GM18520 (cell line): ENCODE measurements around the gene GFI1B.
"Not testable (repeated sequence)": the region's sequence is repeated elsewhere in the genome, so short reads cannot be mapped to it uniquely, and the experiment has no call there.

Experiments used
- ATAC-seq: cut with Tn5 transposase; IDR thresholded peaks from one replicate; pipeline ENCODE4 v1.9.1; 2021; ENCODE audit not compliant: unreplicated experiment

The GFI1B gene

DNA sequence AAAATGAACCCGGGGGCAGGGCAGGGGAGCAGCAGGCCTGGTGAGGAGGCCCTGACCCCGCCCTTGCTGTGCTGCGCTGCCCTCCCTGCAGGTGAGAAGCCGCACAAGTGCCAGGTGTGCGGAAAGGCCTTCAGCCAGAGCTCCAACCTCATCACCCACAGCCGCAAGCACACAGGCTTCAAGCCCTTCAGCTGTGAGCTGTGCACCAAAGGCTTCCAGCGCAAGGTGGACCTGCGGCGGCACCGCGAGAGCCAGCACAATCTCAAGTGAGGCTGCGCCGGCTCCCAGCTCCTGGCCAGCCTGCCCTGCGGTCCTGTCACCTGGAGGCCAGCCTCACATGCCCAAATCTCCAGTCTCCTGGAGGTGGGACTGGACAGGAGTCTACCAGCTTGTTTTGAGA is 12.3 kb downstream of the GFI1B start:
- no peak for ATAC-seq

DNA sequence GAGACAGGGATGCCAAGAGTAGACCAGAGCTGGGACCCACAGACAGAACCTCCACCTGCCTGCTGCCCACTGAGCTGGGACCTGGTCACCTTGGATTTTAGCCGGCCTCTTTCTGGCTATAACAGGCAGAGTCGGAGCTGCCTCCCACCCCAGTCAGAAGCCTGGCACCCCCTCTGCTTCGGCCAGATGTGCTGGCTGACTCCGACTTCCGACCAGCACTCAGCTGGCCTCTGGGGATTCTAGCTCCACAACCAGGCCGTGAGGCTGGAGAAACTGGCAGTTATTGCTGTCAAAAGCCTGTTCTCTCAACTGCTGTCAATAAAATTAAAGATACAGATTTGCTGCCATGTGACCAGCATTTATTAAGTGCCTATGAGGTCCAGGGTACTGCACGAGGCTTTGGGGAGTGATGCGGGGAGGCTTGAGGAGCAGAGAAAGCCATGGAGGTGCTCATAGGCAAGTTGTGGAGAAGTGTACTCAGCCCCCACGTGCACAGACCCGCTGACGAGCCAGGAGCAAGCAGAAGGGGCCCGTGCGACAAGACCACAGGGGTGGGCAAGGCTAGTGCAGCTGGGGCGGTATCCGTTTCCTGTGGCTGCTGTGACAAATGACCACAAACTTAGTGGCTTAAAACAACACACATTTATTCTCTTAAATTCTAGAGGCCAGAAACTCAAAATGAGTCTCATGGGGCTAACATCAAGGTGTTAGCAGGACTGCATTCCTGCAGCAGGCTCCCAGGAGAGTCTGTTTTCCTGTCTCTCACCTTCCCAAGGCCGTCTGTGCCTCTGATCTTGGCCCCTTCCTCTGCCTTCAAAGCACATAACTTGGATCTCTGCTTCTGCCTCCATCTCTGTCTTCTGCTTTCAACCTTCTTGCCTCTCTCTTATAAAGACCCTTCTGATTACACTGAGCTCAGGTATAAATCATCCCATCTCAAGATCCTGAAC is 13.1 kb downstream of the GFI1B start:
- ATAC-seq: no peak

DNA sequence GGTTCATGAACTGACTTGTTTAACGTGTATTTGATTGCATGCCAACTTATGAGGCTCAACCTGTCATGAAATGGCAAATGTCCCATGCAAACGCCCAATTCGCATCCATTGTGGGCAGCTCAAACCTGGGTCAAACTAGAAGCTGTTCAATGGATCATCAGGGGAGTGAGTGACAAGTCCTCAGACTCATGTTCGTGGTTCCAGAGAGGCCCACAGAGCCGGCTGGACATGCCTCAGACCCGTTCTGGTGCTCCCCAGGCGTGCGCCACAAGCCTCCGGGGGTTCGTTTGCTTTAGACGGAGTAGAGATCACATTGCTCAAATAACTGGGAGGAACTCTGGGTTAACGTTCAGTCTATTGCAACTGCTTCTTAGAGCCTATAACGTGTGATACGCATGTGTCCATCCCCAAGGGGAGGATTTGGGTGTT is 15.0 kb downstream of the GFI1B start:
- no peak for ATAC-seq

DNA sequence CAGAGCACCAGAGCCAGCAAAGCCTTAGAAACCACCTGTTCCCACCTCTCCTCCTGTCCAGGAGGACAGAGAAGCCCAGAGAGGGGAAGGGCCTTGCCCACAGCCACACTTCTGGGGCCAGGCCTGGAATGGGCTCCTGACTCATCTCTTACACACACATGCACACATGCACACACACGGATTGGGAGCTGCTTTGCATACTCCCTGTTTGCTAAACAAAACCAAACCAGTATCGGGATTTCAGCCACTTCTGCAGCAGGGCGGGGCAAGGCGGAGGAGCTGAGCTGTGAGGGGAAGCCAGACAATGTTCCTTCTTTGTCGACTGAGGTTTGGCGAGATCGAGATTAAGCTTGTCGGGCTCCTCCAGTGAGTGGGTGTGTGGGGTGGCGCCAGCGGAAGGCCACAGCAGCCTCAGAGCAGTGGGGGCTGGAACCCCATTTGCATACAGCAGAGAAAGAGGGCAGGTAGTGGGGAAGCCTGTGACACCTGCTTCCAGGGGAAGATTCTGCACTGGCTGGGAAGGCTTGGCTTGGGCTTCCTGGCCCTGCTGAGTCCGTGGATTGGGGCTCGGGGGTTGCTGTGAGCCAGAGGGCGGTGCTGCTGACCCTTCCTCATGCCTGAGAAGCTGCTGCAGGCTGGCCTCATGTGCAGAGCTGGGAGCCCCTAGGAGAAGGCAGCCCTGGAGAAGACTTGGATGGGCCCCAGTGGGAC is 16.1 kb downstream of the GFI1B start:
- no peak for ATAC-seq

DNA sequence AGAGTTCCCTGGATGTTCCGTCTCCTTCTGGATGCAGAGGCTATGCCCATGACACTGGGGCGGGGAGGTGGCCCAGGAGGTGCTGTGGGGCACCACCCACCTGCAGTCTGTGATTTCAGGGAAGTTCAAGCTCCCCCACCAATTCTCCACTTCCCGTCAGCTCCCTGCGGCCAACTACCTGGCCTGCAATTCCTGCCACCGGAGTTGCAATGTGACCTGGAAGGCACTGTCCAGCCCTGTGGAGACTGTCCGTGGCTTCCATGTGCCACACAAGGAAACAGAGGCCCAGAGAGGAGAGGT is 16.6 kb downstream of the GFI1B start:
- ATAC-seq: no peak

DNA sequence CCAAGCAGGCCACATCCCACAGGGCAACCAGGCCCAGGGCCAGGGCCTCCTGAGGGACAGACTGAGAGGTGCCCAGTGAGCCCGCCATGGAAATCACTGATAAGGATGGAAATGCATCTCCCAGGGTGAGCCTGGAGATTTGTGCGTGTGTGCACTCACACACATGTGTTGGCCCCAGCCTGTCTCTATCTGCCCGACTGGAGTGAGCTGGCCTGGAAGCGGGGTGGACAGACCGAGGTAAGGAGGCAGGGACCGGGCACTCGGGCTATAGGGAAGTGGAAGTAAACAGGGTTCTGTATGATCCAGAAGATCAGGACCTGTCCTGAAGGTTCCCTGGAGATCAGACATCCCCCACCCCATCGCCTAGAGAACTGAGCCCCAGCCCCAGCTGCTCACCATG is 17.4 kb downstream of the GFI1B start:
- ATAC-seq: no peak

DNA sequence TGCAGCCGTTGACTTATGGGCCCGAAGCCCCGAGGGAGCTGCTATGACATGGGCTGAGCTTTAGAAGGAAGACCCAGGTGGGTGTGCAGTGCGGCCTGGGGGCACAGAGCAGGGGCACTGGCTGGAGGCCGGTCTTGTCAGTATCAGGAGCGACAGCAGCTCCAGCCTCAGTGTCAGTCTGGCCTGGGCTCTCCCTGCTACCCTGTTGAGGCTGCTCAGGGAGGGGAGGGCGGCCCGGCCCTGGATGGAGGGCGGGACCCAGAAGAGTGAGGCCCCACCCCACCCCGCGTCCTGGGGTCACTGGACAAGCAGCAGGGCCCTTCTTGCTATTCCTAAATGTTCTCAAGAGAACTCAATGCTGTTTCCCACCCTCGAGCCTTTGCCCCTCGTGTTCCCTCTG is 18.0 kb downstream of the GFI1B start:
- no peak for ATAC-seq

DNA sequence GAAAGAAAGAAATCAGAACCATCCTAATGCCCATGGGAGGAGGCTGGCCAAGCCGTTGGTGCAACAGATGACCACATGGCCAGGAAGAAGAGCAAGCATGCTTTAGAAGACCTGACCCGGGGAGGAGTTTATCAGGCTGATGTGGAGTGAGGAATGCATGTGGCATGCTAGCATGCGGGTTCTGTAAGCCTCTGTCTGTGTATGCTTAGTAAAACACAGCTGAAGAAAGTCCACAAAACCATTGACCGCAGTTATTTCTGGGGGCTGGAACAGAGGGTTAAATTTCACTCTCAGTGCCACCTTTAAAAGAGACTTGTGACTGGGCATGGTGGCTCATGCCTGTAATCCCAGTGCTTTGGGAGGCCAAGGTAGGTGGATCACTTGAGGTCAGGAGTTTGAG is 19.1 kb downstream of the GFI1B start:
- no peak for ATAC-seq

DNA sequence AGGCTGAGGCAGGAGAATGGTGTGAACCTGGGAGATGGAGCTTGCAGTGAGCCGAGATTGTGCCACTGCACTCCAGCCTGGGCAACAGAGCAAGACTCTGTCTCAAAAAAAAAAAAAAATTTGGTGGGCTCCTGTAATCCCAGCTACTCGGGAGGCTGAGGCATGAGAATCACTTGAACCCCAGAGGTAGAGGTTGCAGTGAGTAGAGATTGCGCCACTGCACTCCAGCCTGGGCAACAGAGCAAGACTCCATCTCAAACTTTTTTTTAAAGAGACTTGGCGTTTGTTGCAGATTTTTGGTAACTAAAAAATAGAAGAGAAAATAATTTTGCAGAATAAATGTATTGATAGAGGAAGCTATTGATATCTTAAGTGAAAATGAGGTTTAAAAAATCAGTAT is 19.7 kb downstream of the GFI1B start:
- ATAC-seq: not testable (repeated sequence)

DNA sequence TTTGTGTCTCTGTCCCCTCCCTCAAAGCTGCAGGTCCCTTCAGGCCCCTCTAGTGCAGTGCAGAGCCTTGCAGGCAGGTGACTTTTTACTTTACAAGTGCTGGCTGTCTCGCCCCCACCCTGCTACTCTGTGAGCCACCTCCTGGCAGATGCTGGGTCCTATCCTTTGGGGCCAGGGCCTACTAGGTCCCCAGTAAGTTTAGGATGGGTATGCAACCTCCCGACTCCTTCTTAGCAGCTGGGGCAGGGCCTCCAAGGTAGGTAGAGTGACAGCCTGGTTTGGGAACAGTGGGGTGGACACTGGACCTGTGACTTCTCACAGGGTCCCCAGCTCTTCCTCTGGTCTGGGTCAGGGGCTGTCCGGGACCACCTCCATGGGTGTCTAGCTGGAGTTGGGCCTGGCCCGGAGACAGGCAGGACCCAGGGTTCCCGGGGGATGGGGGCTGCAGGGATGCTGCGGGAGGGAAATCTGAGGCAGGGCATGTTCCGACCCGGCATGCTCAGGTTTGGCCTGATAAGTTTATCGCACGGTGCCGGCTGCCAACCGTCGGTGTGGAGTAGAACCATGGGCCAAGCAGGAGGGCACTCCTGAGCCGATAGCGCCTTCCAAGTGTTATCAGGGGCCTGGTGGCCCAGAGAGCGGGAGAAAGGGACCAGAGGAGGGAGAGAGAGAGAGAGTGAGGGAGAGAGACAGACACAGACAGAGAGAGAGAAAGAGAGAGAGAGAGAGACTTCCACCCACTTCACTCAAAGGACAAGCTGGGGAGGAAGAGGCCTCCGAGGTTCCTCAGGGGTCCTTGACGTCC is 20.5 kb downstream of the GFI1B start:
- no peak for ATAC-seq

DNA sequence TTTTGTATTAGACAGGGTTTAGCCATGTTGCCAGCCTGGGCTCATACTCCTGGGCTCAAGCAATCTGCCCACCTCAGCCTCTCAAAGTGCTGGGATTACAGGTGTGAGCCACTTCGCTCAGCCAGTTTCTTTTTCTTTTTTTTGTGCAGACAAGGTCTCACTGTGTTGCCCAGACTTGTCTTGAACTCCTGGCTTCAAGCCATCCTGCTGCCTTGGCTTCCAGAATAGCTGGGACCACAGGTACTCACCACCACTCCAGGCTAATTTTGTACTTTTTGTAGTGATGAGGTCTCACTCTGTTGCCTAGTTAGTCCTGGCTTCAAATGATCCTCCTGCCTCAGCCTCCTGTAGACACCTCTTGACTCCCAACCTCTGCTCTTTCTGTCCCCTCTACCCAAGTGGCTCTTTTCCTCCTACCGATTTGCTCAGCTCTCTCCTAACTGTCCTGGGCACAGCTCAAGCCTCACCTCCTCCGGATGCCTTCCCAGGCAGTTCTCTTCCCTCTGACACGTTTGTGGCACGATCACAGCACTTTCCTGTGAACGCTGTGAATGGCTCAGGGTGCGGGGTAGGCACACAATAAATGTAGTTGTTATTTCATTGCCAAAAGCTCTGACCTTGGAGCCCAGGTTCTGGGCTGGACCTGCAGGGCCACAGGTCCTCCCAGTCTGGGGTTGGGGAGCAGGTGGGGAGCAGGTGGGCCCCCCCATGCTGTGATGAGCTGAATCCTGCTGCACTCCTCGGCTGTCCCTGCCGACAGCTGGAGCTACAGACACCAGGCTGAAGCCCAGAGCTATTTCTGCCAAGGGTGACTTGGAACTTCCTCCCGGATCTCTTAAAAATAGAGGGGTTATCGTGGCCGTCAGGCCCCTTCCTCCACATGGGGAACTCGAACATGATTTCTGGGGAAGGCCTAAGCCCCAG is 23.9 kb downstream of the GFI1B start:
- no peak for ATAC-seq

DNA sequence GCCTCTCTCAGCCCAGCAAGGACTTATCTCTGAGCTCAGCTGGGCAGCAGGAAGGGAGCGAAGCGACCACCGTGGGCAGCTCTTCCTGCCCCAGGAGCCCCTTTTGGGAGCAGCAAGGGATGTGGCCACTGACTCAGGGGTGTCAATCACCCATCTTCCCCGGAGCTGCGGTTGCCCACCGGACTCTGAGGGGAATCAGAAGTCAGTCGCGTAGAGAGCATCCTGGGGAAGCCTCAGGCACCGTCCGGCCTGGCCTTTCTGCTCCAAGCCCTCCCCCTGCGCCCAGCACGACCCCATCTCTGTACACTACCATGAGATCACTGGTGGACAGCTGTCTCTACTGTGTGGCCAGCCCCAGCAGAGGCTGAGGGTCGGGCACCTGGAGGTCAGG is 24.6 kb downstream of the GFI1B start:
- ATAC-seq: no peak

DNA sequence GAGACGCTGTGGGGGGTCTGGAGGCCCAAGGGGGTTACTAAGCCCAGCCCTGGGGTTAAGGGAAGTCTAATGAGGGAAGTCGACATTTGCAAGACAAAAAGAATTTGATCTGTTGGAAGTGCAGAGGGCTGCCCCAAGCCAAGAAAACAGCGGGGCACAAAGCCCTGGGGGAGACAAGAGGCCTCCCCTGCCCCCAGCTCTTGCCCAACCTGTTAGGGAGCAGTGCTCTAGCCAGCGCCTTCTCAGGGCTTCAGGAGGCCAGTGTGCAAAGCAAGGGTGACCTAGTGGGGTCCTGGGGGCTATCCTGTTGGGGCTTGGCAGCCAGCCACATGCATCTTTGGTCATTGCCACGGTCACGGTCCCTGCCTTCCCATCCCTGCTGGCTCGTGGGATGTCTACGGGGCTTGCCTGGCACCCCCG is 25.2 kb downstream of the GFI1B start:
- no peak for ATAC-seq

DNA sequence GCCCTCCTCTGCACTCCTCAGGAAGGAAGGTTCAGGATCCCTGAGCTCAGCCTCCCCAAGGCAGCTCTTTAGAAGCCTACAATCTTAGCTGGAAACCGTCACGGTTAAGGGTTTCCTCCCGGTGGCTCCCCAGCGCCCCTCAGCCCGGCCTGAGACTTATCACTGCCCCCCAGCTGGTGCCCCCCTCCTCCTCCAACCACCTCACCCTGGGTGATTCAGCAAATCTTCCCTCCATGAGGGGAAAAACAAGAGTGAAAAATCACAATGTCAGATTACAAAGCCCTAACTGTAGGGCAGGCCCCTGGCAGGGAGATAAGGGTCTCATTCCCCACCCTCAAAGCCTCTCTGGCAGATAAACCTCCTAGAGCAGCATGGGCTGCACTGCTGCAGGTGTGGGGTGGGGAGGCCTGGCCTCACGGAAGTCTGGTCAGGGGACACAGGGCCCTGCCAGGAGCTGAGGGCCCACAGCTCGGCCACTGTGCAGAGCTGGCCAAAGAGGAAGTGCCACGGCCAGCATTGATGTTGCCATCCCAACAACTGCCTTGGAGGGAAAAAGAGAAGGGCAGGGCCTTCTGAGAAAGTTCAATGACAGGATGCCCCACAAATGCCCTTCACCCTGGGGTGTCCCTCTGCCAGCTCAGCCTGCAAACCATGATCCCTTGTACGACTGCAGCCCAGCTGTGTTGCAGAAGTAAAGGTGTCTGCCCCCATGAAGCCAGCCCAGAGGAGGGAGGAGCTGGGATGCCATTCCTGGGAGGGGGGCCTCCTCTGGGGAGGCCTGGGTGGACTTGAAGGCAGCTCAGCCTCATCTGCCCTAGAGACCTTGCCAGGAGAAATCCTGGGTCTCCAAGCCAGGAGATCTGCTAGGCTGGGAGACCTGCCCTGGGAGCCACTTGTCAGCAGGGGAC is 25.9 kb downstream of the GFI1B start:
- ATAC-seq: no peak

DNA sequence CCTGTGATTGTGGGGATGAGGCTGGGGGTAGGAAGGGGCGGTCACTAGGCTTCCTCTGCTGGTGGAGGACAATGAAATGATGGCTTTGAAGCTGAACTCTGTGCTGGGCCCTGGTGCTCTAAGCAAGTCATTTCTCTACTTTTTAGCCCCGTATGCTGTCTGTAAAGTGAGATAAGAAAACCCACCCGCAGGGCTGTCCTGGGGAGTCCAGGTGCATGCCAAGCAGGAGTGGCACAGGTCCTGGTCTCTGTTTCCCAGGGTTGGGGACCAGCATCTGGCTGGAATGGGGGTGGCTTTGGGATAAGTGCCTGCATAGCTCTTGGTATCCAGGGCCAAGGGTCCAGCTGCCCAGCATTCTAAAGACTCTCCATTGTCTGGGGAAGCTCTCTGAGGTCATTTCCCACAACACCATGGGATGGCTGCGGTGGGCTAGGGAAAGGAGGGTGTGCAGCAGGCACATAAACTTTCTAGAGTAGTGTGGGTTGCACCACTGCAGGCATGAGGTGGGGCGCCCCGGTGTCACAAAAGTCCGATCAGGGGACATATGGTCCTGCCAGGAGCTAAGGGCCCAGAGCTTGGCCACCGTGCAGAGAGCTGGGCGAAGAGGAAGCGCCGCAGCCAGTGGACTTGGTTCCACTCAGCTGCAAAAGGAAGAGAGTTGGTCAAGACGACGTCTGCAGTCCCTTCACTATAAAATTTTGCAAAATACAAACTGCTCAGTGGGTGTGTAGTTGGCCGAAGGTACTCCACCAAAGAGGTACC is 26.7 kb downstream of the GFI1B start:
- no peak for ATAC-seq

DNA sequence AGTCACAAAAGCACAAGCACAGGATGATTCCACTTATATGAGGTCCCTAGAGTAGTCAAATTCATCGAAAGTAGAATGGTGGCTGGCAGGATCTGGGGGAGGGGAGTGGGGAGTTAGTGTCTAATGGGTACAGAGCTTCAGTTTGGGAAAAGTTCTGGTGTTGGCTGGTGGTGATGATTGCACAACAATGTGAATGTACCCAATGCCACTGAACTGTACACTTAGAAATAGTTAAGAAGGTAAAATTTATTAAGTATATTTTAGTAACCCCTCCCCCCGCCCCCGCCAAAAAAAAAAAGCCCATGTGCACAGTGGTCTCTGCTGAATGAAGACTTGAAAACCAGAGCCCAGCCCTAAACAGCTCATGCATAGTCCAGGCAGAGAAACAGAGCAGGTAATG is 27.5 kb downstream of the GFI1B start:
- no peak for ATAC-seq

DNA sequence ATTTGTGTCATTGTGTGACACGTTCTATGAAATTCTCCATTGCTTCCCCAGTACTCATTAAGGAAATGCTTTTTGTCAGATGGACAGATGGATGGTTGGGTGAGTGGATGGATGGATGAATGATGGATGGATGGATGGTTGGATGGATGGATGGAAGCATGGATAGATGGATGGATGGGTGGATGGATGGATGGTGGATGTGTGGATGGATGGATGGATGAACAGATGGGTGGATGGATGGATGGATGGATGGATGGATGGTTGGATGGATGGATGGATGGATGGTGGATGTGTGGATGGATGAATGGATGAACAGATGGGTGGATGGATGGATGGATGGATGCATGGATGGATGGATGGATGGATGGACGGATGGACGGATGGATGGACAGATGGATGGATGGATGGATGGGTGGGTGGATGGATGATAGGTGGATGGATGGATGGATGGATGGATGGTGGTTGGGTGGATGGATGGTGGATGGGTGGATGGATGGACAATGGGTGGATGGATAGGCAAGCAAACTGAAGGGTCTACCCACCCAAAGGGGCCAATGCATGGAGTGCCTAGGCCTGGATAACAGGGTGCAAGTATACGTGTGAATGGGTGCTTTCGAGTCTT is 28.3 kb downstream of the GFI1B start:
- ATAC-seq: no peak

DNA sequence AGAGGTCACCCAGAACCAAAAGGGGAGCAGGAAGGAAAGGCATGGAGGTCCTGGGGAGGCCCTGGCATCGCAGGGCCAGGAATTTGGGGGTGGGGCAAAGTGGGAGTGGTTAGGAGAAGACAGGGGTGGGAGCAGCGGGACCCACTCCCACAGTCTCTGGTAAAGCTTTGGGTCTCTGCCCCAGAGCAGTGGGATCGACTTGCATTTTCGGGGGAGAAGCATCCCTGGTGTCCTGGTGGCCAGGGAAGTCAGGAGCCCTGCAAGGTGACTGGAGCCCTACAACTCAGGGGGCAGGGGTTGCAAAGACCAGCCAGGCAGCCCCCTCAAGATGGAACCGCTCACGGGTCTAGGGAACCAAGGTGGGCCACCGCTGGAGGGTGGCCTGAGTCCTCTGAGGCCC is 29.9 kb downstream of the GFI1B start:
- no peak for ATAC-seq
